GM04504 (cell line): ENCODE measurements around the gene WDCP.

ENCODE experiments used
- DNase-seq: peaks from one replicate; pipeline ENCODE4 v3.0.0-alpha.2; 2012; ENCODE audit warnings: low read depth

WDCP gene

GRCh38 chr2:23992931-23993330 lies 54.3 kb downstream of the WDCP start:
- DNase-seq, result no peak

GRCh38 chr2:23988371-23988770 lies 58.8 kb downstream of the WDCP start:
- DNase-seq, result peak; percentile 3
